ENCODE data around the gene ATF4.

DNA sequence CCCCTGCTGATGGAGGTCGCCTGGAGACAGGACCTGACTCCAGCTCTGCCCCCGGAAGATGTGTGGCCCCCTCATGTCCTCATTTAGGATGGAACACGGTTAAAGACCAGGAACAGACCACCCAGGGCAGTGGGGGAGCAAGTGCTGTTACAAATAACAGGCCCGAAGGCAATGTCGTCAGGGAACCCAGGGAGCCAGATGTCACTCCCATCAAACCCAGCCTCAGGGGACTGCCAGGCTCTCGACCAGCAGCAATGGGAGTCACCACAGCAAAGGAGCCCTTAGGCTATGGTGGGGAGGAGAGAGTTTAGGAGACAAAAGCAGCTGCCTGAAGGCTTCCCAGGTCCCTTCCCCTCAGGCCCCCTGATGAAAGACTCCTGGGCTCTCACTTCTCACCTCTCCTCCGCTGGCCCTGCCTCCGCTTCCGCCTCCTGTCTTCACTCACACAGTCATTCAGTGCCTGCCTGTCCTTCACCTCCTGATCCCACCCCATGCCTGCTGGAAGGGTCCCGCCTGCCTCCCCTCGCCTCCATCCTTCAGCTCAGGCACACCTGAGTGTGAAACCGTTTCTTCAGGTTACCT is 7.8 kb downstream of the ATF4 start:
- TF ChIP-seq, protein P1, sequence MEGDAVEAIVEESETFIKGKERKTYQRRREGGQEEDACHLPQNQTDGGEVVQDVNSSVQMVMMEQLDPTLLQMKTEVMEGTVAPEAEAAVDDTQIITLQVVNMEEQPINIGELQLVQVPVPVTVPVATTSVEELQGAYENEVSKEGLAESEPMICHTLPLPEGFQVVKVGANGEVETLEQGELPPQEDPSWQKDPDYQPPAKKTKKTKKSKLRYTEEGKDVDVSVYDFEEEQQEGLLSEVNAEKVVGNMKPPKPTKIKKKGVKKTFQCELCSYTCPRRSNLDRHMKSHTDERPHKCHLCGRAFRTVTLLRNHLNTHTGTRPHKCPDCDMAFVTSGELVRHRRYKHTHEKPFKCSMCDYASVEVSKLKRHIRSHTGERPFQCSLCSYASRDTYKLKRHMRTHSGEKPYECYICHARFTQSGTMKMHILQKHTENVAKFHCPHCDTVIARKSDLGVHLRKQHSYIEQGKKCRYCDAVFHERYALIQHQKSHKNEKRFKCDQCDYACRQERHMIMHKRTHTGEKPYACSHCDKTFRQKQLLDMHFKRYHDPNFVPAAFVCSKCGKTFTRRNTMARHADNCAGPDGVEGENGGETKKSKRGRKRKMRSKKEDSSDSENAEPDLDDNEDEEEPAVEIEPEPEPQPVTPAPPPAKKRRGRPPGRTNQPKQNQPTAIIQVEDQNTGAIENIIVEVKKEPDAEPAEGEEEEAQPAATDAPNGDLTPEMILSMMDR (IDR thresholded peaks at IDR 0.05), result no peak
- TF ChIP-seq POLR2AphosphoS5 (IDR thresholded peaks at IDR 0.05) (no peak), EP300 (IDR thresholded peaks at IDR 0.05) (no peak)

Data from suprapubic skin (tissue), 4 donors.